Activated T-cell treated with anti-CD3 and anti-CD28 coated beads for 1 hour (primary cell): ENCODE measurements around the gene TMPRSS13.
"Not testable (repeated sequence)": the region's sequence is repeated elsewhere in the genome, so short reads cannot be mapped to it uniquely, and the experiment has no call there.

Experiments
- DNase-seq: peaks from one replicate; pipeline ENCODE4 v3.0.0-alpha.2; 2020; ENCODE audit warnings: low read depth

TMPRSS13 gene

DNA sequence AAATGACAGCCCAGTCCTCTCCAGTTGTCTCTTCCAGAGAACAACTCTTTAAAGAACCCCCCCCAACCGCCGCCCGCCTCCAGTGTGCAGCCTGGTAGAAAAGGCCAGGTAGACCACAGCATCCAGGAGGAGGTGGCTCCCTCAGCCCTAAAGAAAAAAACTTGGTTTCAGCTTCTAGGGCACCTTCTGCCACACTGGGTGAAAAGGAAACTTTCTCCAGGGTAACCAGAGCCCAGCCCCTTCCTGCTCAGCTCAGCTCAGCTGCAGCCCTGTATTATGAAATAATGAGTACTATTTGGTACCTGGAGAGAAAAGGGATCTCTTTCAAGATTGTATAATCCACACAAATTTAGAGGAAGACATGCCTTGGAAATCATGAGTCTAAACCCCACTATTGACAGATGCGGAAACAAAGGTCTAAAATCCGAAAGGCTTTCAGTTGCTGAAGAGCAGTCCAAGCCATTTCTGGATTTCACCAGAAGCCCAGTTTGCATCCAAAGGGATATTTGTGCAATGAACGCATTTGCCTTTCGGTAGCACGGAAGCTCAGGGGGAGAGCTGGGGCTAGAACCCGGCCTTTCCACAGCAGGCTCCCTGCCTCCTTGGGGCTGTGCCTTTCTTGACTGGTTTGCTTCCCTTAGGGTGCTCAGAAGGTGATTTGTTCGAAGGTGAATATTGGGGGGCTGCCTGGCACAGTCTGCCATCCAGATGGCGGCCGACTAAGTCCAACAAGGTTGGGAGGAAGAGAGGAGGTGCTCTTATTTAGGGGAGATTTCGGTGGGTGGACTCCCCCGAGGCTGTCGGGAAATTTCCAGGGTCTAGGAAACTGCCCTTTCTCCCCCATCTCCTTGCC, 56.0 kb downstream of the TMPRSS13 start:
- DNase-seq: no peak

DNA sequence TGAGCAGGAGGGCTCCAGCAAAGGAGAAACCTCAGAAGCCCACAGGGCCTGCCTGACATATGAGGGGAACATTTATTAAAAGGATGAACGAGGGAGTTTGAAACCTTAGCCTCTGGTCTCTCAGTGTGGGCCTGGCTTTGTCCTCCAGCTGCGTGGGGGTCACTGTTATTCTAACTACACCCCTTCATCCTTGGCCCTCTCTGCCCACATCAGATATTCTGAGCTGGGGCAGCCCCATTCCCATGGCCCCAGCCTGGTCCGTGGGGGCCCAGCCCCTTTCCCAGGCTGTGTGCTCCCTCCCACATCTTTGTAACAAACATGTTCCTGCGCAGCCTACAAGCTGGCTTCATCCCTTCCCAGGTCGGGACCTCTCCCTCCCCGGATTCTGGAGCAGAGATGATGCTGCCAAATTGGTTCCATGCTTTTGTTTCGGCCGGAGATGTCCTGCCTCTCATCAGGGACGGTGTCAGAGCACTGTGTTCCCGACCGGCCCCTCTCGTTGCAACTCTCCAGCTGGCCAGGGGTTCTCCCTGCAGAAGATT, 56.7 kb downstream of the TMPRSS13 start:
- no peak for DNase-seq

DNA sequence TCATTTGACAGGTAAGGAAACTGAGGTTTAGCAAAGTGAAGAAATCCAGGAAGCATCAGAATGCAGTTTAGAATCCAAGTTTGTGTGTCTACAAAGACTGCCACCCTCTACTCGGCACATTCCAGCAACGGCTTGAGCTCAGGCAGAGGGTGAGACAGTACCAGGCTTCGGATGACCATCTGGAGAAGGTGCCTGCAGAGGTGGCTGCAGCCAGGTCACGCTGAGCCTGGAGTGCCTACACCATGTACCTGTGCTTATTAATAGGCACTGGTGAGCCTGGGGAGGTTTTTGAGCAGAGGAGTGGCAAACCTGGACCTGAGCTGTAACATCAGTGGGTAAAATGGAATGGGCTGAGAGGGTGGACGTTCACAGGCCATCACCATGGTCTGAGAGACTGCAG, 57.4 kb downstream of the TMPRSS13 start:
- DNase-seq: no peak

DNA sequence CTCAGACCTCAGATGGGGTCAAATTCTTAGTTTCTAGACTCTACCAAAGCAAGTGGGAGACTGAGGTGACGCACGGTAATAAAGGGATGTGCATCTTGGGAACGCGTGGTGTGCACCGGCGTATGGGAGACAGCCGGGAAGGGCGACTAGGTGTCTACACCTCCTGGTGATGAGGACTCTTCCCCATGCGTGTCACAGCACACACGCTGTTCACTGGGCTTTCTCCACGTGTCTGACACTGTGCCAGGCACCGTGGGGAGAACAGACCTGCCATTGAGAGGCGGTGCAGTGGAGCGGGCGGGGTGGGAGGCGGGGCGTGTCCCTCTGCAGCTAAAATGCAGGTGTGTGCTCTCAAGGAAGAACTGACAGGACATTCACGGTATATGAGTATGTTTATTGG, 58.0 kb downstream of the TMPRSS13 start:
- no peak for DNase-seq

DNA sequence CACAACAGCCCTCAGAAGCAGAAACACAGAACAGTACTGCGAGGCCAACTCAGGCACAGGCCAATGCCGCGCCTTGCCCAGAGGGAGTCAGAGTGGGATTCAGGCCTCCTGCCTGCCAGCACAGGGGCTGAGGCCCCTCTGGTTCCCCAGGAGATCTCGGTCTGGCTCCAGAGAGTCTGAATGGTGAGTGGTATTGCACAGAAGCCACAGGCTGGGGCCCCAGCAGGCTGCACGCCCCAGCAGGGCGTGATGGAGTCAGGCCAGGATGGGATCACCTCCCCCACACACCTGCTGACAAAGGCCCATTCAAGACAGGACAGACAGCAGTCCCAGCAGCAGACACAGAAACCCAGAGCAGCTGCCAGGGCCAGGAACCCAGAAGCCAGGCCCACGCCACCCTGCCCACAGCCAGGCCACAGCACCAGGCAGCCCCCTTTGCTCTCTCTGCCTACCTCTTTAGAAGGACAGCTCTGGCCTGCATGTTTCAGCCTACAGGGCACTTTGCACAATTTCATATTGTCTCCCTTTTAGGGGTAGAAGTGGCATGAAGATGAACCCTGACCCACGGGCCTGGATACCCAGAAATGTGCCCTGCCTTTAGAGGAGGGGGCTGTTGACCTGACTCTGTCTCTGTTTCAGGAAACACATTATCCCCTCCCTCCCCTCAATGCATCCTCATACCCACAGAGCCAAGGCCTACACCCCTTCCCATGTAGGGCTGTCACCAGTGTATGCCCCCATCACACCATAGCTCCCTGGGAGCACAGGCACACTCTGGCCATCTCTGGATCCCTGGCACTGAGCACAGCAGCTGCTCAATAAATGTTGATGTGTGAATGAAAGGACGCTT, 58.9 kb downstream of the TMPRSS13 start:
- DNase-seq: no peak

DNA sequence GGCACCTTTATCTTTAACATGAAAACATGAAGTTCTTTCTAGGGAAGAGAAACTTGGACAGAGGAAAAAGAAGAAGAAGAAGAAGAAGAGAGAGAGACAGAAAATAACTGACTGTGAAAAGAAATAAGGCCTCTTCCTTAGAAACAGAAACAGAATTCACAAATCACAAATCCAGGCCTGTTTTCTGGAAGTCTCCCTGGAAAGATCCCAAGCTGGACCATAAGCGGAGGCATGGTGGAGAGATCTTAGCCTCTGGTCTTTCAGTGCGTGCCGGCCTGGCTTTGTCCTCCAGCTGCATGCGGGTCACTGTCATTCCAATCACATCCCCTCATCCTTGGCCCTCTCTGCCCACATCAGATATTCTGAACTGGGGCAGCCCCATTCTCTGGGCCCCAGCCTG, 59.6 kb downstream of the TMPRSS13 start:
- no peak for DNase-seq

DNA sequence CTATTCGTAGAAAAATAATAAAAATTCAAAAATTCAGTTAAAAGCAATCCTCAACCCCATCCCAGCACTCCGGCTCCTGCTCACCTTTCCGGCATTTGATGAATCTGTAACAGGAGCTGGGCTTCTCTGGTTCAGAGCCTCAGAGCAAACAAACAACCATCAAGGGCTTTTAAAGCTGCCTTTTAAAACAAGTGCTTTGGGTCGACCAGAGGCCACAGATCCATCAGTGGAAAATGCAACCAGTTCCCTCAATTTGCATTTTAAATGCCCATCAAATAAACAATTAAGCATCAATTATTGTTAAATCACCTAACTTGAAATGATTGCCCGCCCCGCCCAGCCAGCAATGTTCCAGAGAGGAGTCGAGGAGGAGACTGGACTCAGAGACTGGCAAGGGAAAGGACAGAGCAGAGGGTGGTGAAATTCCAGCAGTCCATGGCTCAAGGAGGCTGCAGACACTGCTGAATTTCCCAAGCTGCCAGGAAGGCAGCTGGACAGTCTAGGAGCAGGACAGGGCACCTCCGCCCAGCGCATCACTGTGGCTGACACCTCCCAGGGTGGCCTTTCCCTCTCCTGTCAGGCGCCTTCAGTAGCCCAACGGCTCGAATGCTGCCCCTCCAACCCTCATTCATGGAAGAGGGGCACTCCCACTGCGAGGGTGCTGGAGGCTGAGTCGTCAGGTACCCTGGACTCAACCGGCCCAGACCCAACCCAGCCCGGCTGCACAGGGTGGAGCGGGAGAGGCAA, 60.2 kb downstream of the TMPRSS13 start:
- DNase-seq: no peak

DNA sequence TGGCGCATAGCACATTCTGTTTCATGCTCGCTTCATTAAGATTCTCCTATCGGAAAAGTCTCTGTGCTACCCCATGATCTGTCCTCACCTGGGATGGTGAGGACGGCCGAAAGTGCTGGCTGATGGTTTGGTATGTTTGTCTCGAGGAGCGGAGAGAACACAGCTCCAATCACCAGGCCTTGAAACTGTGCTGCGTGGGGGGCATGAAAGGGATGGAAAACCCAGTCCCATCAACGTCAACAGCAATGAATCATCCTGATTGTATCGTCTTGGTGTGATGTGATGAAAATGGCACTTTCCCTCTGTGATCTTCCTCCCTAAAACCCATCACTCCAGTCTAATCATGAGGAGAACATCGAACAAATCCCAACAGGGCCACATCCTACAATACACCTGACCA, 61.1 kb downstream of the TMPRSS13 start:
- no peak for DNase-seq

DNA sequence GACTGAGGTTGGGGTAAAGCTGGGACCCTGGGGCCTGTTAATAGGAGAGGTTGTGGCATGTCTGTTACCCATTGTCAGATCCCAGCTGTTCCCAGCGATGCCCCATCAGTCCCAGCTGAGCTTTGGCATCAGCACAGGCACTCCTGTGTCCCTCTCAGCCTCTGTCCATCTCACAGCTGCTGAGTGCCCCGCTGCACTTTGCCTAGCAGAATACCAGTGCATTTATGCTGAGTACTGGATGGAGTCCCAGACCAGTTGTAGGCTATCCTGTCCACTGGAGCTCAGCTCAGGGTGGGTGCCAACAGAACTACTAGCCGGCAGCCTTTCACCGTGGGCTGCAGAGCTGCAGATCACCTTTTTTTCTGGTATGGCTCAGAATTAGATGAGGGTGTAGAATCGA, 62.7 kb downstream of the TMPRSS13 start:
- DNase-seq: no peak

DNA sequence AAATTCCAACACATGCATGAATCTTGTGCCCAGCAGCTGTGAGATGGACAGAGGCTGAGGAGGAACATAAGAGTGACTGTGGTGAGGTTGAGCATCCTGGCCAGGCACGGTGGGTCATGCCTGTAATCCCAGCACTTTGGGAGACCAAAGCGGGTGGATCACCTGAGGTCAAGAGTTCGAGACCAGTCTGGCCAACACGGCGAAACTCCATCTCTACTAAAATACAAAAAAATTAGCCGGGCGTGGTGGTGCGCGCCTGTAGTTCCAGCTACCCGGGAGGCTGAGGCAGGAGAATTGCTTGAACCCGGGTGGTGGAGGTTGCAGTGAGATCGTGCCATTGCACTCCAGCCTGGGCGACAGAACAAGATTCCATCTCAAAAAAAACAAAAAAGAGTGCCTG, 63.7 kb downstream of the TMPRSS13 start:
- not testable (repeated sequence) for DNase-seq

DNA sequence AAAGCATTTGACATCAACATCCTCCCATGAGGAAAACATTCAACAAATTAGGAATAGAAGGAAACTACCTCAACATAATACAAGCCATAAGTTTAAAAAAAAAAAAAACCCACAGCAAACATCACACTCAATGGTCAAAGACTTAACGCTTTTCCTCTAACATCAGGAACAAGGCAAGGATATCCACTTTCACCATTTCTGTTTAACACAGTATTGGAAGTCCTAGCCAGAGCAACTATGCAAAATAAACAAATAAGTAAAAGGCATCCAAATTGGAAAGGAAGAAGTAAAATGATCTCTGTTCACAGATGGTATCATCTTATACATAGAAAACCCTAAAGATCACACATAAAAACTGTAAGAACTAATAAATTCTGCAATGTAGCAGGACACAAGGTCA, 65.8 kb downstream of the TMPRSS13 start:
- DNase-seq: no peak

DNA sequence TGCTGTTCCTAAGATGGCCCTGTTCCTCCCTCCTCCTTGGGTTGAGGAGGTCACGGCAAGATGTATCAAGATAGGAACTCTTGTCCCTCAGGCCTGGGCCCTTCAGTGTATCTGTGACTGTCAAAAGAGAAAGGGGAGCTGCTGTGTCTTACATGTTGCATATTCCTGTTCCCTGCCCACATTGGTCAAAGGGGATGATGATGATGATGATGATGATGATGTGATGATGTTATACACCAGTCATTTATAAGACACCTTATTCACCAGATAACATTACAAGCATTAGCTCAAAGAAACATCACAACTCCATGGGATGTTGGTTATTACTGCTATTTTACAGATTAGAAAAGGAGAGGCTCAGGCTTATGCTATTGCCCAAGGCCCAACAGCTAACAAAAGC, 66.4 kb downstream of the TMPRSS13 start:
- DNase-seq: no peak

DNA sequence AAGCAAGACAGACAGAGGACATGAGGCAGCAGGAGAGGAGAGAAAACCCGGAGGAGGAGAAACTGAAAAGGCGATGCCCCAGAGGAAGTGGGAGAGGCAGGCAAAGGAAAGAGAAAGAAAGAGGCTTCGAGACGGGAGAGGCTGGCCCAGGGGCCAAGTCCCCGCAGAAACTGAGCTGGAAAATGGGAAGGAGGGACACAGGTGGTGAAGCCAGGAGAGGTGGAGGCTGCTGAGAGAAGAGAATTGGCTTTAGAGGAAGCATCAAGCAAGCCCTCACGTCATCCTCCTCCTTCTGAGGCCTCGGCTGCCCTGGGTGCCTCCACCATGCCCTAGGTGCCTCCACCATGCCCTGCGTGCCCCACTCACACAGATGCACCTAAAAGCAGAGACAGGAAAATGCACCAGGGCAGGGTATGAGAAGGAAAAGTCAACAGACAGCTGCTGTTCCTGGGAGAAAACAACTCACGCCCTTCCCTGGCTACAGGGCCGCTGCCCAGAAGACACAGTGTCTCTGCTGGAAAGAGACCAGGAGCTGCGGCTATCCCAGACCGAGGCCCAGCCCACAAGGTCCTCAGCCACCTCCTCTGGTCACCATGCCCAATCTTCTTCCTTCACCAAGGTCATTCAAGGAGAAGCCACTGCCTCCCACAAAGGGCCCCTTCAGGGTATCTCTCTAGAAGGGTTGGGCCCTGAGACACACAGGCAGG, 67.0 kb downstream of the TMPRSS13 start:
- DNase-seq: no peak

DNA sequence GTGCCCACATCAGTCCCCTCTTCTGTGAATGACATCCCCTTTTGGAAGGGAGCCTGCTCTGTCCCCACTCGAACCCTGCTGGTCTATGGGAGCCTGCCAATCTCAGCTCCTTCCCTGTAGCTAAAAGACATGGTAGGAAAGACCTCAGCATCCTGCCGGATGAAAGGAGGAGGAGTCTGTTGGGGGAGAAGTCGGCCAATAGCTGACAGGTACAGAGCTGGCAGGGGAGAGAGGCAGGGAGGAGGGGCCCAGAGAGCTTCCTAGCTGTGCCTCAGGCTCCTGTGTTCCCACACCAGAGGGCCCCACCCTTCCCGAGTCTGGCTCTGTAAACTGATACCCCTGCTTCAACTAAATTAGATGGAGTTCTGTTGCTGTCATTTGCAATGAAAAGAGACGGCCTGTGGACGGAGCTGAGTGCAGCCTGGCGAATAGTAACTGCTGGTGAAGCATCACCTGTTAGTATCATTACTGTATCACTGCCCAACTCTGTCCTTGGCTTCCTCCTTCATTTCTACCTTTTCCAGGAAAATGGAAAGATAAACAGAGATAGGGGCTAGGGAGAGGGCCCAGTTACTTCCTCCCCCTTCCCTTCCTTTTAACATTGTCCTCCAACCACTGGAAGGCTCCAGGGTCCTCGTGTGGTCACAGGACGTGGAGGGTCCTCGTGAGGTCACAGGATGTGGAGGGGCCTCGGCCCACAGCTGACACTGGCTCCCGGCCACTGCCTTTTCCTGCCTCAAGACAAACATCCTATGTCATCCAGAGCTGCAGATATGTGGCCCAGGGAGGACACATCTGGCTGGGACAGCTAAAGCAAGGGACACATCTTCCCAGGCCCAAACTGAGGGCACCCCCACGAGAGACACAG, 67.8 kb downstream of the TMPRSS13 start:
- DNase-seq: no peak

DNA sequence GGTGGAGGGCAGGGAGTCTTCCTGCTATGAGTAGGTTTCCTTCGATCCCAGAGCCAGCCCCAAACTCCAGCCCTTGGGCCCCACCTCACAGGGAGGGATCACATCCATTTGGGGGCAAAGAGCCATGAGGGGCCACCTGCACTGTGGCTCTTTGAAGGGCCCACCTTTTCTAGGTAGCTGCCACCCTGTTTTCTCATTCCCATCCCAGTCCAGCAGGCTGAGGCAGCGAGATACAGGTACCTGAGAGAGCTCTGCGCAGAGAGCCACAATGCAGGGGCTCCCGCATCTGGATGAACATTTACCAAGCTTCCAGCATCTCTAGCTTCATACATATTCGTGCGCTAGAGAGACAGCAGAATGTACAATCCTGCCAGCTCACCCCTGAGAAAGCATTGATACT, 69.1 kb downstream of the TMPRSS13 start:
- no peak for DNase-seq

DNA sequence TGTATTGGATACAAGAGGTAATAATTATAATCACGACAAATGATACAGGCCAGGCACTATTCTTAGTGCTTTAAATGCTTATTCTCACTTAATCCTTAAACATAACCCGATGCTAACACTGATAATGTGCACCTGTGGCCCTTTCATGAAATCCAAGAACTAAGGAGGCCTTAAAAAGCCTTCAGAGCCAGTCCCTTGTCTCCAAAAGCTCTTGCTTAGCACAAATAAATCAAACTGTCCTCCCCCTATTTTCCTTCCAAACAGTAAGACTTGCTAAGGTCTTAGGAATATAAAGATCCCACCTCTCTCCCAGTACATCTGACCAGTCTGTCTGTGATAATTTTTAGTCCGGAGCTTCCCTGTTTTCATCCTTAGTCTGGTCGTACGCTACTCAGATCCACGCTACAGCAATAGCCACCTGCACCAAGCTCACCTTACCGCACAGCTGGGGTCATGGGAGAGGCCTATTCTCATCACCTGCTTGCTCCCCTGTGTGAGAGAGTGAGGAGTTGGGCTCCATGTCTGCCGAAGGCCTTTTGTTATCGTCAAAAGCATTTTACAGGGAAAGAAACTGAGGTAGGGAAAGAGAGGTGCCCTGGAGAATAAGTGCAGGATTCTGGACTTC, 69.6 kb downstream of the TMPRSS13 start:
- DNase-seq: no peak

DNA sequence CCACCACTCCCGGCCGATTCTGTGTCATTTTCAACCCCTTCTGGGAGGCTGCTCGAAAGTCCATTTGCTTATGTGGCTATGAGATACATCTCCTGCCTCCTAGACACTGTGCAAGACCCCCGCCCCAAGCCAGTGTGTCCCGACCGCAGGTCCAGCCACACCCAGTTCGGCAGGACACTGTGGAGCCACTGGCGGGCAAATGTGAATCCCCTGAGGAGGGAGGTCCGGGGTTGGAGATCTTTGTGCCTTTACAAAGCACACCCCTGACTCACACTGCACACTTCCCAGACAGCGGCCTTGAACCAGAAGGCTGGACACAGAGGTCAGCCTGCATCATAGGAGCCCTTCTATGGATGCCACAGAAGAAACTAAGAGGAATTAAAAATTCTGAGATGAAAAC, 70.1 kb downstream of the TMPRSS13 start:
- DNase-seq: no peak

DNA sequence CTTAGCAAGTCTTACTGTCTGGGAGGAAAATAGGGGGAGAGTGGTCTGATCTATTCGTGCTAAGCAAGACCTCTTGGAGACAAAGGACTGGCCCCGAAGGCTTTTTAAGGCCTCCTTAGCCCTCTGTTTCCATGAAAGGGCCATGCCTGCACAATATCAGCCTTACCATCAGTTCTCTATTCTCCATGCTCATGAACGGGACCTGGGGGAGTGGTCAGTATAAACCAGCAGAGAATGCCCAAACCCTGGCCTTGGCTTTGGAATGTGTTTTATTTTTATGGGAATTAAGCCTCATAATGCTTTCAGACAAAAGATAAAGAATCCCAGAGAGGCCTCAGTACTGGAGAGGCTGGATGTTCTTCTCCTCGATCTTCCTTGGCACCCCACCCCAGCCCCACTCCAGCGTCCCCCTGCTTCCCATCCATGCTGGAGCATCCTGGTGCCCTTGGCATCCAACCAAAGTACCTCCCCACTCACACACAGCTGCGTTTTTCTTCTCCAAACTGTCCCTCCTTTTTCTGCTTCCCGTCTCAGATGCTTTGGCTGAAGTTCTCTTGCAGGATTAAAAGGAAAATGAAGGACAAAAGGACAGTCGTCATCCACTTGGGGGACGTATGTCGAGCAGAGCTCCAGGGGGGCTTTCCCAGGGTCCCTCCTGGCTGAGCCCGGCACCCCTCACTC, 71.3 kb downstream of the TMPRSS13 start:
- no peak for DNase-seq

DNA sequence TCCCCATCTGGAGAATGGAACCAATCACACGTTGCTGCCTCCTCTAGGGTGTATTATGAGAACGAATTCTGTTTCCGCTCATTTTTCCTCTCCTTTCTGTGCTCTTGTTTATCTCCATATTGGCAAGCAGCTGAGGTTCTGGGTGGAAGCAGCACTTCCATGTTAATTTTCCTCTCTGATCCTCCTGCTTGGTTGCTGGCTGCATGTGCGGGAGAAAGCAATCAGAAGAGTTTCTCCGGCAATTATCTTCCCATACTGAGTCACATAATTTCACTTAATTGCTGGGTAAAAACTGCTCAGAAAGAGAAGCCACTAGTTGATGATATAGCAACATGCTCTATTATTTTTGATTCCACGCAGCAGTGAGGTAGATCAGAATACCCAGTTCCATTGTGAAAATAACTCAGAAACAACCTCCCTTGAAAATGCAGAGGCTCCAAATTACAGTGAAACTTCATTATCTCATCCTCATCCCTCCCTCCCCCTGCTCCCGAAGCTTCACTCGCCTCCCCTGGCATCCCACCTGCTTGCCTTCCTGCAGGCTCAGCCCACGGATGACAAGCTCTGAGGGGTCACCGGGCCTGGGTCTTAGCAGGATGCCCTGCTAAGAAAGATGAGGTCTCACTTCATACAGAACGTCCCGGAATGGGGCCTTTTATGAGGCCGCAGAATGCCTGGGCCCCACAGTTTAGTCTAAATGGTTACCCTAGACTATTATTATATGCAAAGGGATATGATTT, 73.1 kb downstream of the TMPRSS13 start:
- no peak for DNase-seq
